Measurements from ENCODE around the gene P3H4. TPM values are rescaled to one million over a fixed set of nuclear protein-coding genes. Genes with fewer than 3 reads are reported as not detected.

The P3H4 gene
- total and polyA plus RNA-seq, 12 donors: 2.0 to 7.5 (median 3.9) TPM

- TF ChIP-seq CTCF (IDR thresholded peaks at IDR 0.05): peak in 1 of 9 donors; percentile 9
- Histone ChIP-seq H3K4me3 (peak overlapping the region in 7 of 10 donors; percentile 12 to 34 (median 30)), H3K4me1 (peaks cover 14 to 43% (median 32%) of the 10 kb centered on the region in 9 donors), H3K9me3 (no peaks in the 10 kb centered on the region), H3K27me3 (no peaks in the 10 kb centered on the region), H3K36me3 (no peaks in the 10 kb centered on the region), H3K27ac (peak overlapping the region; percentile 75 to 98 (median 90))
- 42 to 57% methylated on average over 14 of the region's 14 CpGs for WGBS, 2 donors
- DNase-seq: no peak
- intact Hi-C loops (cut with DNase I): loop anchor here in 2 of 10 donors (2.0 to 5.0 kb wide), 2 partner anchors 17 to 1358 kb away; no protein-coding TSS in a partner anchor
- ATAC-seq: peak in 7 of 8 donors; percentile 10 to 55 (median 38)
These were observed 17.8 kb downstream of the P3H4 start for GRCh38 chr17:41793784-41794539.

- peak overlapping the region; percentile 75 to 98 (median 90) for H3K27ac ChIP-seq
- no peaks in the 10 kb centered on the region for H3K36me3 ChIP-seq
- WGBS, 2 donors: 13 to 24% methylated on average over 22 of the region's 22 CpGs
- DNase-seq (peak; percentile 60 to 78), ATAC-seq (peak; percentile 77 to 91 (median 86))
- no peak for TF ChIP-seq CTCF (IDR thresholded peaks at IDR 0.05)
- no peaks in the 10 kb centered on the region for H3K27me3 ChIP-seq
- peak overlapping the region in 7 of 10 donors; percentile 12 to 34 (median 30) for H3K4me3 ChIP-seq
- no peaks in the 10 kb centered on the region for H3K9me3 ChIP-seq
- H3K4me1 ChIP-seq: peaks cover 14 to 44% (median 34%) of the 10 kb centered on the region in 9 donors
- intact Hi-C loops (cut with DNase I): loop anchor here in 2 of 10 donors (2.0 to 5.0 kb wide), 2 partner anchors 16 to 1359 kb away; no protein-coding TSS in a partner anchor
These were observed 18.6 kb downstream of the P3H4 start for GRCh38 chr17:41792845-41793783.

GRCh38 chr17:41787021-41787418, 24.7 kb downstream of the P3H4 start:
- Histone ChIP-seq H3K4me3 (peak overlapping the region in 2 of 10 donors; percentile 91 to 92), H3K27me3 (peaks cover 0 to 6% (median 0%) of the 10 kb centered on the region in 7 donors), H3K9me3 (no peaks in the 10 kb centered on the region), H3K4me1 (peaks cover 8 to 58% (median 44%) of the 10 kb centered on the region in 9 donors), H3K27ac (peak overlapping the region in 4 of 10 donors; percentile 20 to 97 (median 46)), H3K36me3 (no peaks in the 10 kb centered on the region)
- 34 to 36% methylated on average over 4 of the region's 4 CpGs for WGBS, 2 donors
- intact Hi-C loops (cut with DNase I): no loop called here
- ATAC-seq (no peak), DNase-seq (no peak)
- TF ChIP-seq CTCF (IDR thresholded peaks at IDR 0.05): no peak

Data from heart right ventricle (tissue), 16 donors.